LHCN-M2 (cell line): ENCODE measurements around the gene D2HGDH. TPM values are rescaled to one million over a fixed set of nuclear protein-coding genes. Genes with fewer than 3 reads are reported as not detected.
"Not testable (repeated sequence)": the region's sequence is repeated elsewhere in the genome, so short reads cannot be mapped to it uniquely, and the experiment has no call there.

Source experiments
- DNase-seq: peaks from one replicate; pipeline ENCODE4 v3.0.0-alpha.2; 2012; ENCODE audit warnings: low read depth
- total RNA-seq: library from RNA; depleted of rRNA; stranded (reverse); fragments of >200 nt; gene quantifications from 2 replicates; pipeline ENCODE4 v1.2.3, GENCODE V29; 2014

The D2HGDH gene
- total RNA-seq, 1 experiment from 2014 or later: 12.7 TPM

DNA sequence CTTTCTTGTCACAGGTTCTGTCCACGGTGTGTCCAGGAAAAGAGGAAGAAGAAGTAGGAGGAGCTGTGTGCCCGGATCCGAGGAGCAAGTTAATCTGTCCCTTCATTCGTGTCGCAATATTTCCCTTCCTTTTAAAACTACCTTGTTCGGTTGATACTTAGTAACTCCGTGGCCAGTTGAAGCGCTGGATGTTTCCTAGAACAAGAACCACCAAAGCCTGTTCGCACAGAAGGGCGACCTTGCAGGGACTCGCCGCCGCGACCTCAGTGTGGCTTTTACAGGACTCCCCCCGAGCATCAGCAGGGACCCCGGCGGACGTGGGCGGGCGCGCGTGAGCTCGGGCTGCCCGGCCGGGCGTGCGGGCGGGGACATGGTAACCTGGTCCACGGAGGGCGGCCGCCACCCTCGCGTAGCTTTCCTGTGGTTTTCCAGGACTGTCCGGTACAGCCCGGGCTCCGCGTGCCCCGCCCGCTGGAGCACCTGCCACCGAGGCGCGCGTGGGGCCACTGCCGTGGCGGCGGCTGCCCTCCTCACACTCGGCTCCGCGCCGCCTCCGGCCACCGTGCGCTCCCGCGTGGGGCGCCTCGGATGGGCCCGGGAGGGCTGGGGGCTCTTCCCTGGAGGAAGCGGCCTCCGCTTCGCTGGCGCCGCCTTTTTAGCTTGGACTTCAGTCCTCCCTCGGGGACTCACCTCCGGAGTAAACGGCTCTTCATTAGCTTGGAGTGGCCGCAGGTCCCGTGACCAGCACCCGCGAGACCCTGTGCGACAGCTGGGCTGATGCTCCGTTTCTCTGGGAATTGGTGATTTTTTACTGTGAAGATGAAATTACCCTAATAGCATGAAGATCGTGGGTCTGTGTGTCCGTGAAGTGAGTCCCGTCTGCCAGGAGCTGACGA is 9.2 kb upstream of the D2HGDH start:
- no peak for DNase-seq

DNA sequence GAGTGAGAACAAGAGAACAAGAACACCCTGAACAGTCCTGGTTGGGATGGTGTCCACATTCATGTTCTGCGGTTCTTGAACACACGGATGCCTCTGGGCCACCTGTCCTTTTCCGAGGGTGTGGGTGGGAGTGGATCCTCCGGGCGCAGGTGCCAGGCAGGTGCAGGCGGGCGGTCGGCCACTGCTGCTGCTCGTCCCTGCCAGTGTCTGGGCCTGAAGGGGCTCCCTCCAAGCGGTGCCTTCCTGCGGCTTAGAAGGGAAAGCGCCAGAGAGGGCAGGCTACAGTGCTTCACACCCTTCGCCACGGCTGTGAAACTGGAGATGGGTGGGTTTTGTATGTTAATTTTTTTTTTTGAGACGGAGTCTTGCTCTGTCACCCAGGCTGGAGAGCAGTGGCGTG is 8.0 kb upstream of the D2HGDH start:
- no peak for DNase-seq

DNA sequence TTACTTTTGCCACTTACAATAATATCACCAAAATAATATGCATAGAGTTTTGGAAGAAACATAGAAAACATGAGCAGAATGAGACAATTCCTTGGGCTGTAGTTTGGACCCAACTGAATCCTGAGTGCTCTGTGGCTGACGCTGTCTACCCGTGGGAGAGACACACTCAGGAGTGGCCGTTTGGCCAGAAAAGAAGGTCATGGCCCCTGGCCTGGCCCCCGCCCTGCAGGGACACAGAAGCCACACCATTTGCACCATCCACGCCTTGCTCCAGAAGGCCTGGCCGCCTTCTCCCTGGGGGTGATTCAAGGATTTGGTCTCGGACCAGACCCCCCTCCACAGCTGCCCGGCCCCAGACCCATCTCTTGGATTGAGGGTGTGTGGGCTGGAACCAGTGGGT is 6.4 kb upstream of the D2HGDH start:
- DNase-seq: no peak

DNA sequence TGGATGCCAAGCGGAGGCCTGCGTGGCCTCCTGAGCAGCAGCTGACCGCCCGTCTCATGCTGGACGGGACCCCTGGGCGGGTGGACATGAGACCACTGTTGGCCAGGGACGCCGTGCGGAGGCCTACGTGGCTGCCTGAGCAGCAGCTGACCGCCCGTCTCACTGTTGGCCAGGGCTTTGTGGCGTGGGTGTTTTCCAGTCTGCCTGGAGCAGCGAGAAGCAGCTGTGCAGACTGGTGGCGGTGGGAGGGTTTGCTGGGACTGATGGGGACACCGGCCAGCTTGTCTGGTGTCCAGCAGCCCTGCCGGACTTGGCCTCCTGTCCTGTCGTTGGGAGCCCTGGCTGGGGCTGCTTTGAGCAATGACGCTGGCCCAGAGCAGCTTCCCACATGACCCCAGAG is 5.8 kb upstream of the D2HGDH start:
- no peak for DNase-seq

DNA sequence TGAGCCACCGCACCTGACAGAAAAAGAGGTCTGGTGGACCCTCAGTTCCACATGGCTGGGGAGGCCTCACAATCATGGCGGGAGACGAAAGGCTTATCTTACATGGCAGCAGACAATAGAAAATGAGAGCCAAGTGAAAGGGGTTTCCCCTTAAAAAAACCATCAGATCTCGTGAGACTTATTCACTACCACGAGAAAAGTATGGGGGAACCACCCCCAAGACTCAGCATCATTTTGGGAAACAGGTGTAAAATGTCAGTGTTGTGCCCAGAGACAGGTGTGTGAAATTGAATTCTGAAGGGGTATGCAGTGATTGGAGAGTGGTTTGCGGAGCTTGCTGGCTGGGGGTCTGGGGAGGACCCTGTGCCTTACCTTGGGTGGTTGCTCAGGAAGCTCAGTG is 4.6 kb upstream of the D2HGDH start:
- DNase-seq: no peak

DNA sequence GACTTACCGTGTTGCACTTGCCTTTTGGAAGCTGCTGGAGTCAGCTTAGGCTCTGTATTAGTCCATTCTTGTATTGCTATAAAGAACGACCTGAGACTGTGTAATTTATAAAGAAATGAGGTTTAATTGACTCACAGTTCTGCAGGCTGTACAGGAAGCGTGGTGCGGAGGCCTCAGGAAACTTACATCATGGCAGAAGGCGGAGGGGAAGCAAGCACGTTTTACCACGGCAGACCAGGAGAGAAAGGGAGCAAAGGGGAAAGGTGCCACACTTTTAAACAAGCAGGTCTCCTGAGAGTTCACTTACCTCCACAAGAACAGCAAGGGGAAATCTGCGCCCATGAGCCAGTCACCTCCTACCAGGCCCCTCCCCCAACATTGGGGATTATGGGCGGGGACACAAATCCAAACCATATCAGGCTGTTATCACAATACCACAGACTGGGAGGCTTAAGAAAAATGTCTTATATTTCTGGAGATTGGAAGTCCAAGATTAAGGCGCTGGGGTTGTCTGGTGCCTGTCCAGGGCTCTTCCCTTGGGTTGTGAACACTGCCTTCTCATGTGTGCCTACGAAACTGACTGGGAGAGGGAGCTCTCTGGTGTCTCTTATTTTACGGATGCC is 3.6 kb upstream of the D2HGDH start:
- no peak for DNase-seq

DNA sequence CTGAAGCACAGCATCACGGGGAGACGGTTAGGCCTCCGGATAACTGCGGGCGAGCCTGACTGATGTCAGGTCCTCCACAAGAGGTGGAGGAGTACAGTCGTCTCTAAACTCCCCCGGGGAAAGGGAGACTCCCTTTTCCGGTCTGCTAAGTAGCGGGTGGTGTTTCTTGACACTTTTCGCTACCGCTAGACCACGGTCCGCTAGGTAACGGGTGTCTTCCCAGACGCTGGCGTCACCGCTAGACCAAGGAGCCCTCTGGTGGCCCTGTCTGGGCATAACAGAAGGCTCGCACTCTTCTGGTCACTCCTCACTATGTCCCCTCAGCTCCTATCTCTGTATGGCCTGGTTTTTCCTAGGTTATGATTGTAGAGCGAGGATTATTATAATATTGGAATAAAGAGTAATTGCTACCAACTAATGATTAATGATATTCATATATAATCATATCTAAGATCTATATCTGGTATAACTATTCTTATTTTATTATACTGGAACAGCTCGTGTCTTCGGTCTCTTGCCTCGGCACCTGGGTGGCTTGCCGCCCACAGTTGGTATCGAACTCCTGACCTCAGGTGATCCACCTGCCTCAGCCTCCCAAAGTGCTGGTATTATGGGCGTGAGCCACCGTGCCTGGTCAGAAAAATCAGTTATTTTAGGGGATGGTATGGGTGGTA is 1.8 kb upstream of the D2HGDH start:
- DNase-seq: peak; percentile 33

DNA sequence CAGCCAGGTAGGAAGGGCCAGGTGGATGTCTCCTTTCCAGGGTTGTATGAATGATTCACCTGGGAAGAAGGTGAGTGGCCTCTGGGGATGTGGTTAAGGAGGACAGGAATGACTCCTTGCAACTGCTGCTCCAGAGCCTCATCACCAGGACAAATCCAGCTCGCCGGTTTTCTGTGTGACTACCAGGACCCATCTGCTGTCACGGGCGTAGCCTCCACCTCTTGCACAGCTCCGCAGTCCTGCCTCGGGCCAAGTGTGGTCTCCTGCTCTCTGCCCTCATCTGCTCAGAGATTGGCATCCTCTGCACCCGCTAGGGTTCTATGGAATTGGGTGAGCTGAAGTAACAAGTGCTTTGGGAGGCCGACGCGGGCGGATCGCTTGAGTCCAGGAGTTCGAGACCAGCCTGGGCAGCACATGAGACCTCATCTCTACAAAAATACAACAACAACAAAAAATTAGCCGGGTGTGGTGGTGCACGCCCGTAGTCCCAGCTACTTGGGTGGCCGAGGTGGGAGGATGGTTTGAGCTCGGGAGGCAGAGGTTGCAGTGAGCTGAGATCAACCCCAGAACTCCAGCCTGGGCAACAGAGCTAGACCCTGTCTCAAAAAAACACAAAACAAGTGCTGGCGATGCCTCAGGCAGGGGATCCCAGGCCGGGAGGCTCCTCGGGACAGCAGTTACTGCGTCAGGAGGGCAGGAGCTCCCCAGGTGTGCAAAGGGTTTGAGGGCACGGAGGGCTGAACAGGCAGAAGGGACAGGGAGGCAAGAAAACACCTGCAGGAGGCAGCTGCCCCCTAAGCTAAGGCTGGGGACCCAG is 831 bp upstream of the D2HGDH start:
- DNase-seq: no peak

DNA sequence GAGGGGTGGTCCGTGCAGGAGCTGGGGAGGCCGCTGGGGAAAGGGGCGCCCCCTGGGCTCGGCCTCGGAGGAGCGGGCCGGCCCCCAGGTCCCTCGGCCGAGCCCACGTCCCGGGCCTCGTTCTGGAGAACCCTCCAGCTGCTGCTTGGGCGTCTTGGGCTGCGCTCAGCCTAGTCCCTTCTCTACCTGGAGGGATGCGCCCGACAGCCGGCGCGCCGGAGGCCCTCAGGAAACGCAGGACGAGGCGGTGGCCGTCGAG is 293 bp upstream of the D2HGDH start:
- no peak for DNase-seq

DNA sequence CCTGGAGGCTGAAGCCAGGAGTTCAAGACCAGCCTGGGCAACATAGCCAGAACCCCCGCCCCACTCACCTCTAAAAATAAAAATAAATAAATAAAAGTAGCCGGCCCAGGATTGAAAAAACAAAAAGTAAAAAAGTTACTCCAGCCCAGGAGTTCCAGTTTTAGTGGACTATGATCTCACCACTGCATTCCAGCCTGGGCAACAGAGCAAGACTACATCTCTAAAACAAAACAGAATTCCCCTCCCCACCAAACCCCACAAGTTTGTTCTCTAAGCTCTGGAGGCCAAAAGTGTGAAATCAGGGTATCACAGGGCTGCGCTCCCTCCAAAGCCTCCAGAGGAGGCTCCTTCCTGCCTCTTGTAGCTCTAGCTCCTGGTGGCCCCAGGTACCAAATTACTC is 1.7 kb downstream of the D2HGDH start:
- DNase-seq: no peak

DNA sequence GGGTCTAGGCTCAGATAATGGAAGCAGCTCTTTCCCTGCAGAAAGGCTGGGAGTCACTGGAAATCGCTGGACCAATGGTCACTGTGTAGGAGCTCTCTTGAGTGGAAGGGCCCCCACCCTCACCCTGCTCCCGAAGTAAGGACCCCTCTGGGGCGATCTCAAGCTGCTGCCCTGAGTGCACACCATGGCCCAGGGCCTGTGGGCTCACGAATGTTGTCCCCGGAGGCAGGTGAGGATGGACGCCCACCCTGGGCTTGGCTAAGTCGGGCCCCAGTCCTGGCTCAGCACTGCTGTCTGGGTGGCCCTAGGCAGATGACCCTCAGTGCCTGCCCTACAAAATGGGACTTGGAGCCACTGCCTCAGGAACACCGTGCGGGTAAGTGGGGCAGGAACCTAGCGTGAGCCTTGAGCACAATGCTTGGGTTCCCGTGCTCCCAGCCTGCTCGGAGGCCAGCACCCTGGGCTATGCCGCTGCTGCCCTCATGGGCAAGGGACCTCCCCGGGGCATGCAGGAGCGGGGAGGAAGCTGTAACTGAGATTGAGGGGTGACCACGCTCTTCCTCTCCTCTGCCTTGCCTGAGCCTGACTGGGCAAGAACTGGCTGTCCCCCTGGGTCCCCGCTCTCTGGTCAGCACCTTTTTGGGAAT is 3.7 kb downstream of the D2HGDH start:
- no peak for DNase-seq

DNA sequence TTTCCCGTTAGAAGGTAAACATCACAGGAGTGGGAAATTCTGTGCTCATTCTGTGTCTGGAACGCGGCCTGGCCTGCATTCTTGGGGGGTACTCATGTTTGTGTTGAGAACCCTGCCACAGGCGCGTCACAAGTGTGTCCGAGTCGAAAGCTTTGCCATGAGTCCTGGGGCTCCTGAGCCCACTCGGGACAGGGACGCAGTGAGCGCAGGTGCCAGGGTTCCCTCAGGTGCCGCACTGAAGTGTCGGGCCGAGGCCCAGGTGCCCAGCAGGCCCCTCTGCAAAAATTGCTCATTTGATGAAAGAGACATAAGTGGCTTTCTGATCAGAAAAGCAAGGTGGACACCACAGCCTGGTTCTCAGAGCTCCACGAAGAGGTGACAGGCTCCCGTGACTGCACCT is 4.7 kb downstream of the D2HGDH start:
- DNase-seq: no peak

DNA sequence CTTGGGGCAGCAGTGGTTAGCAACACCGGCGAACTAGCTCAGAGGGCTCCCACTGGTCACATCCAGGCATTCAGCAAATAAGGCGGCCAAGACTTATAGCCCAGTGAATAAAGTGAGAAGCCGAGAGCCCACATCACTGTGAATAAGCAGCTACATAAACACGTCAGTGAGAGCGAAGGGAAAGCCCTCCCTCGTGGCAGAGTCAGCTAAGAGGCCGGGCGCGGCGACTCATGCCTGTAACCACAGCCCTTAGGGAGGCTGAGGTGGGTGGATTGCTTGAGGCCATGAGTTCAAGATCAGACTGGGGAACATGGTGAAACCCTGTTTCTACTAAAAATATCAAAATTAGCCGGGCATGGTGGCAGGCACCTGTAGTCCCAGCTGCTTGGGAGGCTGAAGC is 5.2 kb downstream of the D2HGDH start:
- peak; percentile 64 for DNase-seq

DNA sequence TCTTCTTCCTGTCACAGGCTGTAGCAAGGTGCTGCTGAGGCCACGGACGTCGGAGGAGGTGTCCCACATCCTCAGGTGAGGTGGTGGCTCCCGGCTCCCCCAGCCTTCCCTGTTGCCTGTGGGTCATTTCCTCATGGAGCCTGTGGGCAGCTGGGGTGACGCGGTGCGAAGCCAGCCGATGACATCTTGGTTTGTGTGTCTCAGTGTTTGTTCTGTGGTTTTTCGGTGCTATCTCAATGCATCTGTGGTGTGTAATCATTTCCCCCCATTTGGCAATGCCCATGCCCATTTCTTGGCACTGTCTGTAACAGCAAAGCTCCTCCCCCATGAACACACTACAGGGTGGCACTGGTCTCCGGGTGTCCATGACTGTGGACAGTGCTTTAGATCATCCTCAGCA is 6.6 kb downstream of the D2HGDH start:
- peak; percentile 82 for DNase-seq

DNA sequence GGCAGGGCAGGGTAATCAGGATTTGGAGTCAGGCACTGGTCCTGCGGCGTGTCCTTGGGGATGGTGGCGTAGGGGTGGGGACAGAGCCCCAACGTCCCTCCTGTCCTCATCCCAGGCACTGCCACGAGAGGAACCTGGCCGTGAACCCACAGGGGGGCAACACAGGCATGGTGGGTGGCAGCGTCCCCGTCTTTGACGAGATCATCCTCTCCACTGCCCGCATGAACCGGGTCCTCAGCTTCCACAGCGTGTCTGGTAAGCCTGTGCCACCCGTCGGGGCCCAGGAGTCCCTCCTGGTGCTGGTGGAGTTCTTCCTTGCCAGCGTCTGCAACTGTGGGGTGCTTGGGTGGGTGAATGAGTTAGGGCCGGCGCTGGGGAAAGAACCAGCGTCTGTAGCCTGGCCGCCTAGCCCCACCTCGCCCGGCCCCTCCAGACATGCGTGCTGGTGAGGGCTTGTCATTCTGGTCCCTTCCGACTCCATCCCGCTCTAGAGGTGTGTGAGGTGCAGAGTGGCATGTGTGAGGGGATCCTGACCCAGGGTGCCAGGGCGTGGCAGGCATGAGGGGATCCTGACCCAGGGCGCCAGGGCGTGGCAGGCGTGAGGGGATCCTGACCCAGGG is 8.0 kb downstream of the D2HGDH start:
- no peak for DNase-seq

DNA sequence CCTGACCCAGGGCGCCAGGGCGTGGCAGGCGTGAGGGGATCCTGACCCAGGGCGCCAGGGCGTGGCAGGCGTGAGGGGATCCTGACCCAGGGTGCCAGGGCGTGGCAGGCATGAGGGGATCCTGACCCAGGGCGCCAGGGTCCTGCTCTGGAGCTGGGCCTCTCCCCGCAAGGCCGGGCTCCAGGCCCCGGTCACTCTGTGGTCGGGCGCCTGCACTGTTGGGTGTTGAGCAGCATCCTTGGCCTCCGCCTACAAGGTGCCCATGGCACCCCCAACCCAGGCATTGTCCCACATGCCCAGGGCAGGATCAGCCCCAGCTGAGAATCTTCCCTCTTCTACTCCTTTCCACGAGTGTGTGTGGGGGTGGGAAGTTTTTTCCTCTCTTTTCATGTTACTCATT is 8.6 kb downstream of the D2HGDH start:
- not testable (repeated sequence) for DNase-seq

DNA sequence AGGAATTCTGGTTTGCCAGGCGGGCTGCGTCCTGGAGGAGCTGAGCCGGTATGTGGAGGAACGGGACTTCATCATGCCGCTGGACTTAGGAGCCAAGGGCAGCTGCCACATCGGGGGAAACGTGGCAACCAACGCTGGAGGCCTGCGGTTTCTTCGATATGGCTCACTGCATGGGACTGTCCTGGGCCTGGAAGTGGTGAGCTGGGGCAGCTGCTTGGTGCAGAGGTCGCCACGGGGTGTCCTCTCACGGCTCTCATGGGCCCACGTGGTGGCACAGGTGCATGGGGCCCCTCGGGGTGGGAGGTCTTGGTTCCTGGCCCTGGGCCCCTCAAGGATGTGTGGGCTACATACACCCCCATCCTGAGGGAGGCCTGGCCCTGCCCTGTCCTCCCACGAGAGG is 9.2 kb downstream of the D2HGDH start:
- DNase-seq: no peak

DNA sequence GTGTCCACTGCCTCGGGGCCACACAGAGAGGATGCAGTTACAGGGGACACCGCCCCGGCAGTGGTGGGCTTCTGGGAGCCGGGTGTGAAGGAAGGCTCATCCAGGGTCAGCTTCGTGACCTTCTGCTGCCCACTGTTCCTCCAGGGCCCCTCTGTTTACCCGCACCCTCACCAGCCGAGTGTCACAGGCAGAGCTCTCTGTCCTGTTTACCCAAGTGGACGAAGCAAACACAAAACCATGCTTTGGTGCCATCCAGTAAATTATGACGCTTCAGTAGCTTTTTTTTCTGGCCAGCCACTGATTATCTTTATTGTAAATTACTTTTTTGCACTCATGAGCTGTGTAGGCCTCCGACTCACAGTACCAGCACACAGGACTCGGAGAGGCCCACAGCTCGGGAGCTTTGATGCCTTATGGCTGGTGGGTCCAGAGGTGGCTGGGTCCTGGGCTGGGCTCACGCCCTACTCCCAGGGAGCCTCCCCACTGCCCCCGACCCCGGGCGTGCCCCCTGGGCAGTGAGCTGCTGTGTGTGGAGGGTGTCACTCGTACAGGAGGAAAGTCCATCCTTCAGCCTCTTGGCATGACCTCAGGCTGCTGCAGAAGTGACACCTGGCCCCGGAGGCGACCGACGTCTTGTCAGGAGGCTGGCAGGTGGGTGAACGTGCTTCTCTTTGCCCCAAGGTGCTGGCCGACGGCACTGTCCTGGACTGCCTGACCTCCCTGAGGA is 9.8 kb downstream of the D2HGDH start:
- DNase-seq: no peak

DNA sequence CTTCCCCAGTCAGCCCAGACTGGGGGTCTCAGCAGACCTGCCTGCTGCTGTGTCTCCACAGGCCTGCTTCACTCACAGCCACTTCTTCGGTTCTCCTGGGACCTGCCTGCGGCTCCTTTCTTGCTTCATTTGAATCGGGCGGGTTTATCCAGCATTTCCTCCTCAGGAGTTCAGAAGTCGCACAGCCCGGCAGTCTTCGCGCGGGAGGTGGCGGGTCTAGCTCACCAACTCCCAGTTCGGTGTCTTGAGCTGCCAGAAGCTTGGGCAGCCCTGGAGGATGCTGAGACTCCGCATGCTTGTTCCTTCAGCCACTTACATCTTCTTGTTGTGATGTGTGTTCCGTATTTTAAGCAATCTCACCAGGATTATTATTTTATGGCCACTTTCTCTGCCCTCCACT is 10.8 kb downstream of the D2HGDH start:
- DNase-seq: no peak

DNA sequence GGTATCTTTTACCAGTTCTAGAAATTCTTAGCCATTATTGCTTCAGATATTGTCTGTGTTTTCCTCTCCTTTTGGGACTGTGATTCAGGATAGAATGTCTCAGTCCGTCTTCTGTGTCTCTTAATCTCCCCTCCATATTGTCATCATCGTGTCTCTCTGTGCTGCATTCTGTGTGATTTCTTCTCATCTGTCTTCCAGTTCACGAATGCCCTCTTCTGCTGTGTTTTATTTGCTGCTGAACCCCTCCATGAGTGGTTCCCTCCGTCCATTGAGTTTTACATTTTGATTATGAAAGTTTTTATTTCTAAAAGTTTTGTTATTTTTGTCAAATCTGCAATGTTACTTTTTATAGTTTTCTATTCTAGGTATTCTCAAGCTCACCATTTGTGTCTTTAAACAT is 11.7 kb downstream of the D2HGDH start:
- no peak for DNase-seq
